OCI-LY3 (cell line): ENCODE measurements around the gene SLC36A1.

ENCODE experiments used
- H2AFZ ChIP-seq: fragments of 200-600, 300-600 bp; shearing (Covaris generic); 2 replicates; pipeline ENCODE4 v1.6.0; 2014; ENCODE audit warnings: antibody characterized with exemption, low read depth, low read length
- H3K27ac ChIP-seq: fragments of 200-600, 300-600 bp; sonication (generic); 2 replicates; pipeline ENCODE4 v1.5.1; 2014; ENCODE audit warnings: mild to moderate bottlenecking, low read length, moderate library complexity, mixed read lengths
- H3K27me3 ChIP-seq: fragments of 200-600, 300-600 bp; sonication (generic); 2 replicates; pipeline ENCODE4 v1.6.1; 2014; ENCODE audit warnings: low read depth, low read length, mixed read lengths
- H3K36me3 ChIP-seq: fragments of 200-600, 300-600 bp; sonication (generic); replicated peaks from 2 replicates; pipeline ENCODE3; 2014; ENCODE audit warnings: low read depth, low read length, mixed read lengths
- H3K4me1 ChIP-seq: fragments of 300-600, 200-600 bp; sonication (generic); 2 replicates; pipeline ENCODE4 v1.6.1; 2014; ENCODE audit warnings: low read length, mixed read lengths
- H3K4me2 ChIP-seq: fragments of 200-600, 300-600 bp; sonication (generic); 2 replicates; pipeline ENCODE4 v1.6.1; 2014; ENCODE audit warnings: low read length, mixed read lengths
- H3K4me3 ChIP-seq: fragments of 300-600, 200-600 bp; sonication (generic); 2 replicates; pipeline ENCODE4 v1.5.1; 2014; ENCODE audit warnings: antibody characterized with exemption, mild to moderate bottlenecking, low read length, moderate library complexity
- H3K79me2 ChIP-seq: fragments of 300-600, 200-600 bp; shearing (Covaris generic); 2 replicates; pipeline ENCODE4 v1.6.1; 2014; ENCODE audit warnings: mild to moderate bottlenecking, low read length, mixed read lengths
- H3K9ac ChIP-seq: fragments of 300-600, 200-600 bp; shearing (Covaris generic); 2 replicates; pipeline ENCODE4 v1.6.0; 2014; ENCODE audit warnings: mild to moderate bottlenecking, low read length, moderate library complexity
- H3K9me3 ChIP-seq: fragments of 200-600, 300-600 bp; shearing (Covaris generic); 2 replicates; pipeline ENCODE4 v1.6.1; 2014; ENCODE audit warnings: low read length, mixed read lengths; ENCODE audit not compliant: insufficient read depth
- H4K20me1 ChIP-seq: fragments of 200-600, 300-600 bp; sonication (generic); 2 replicates; pipeline ENCODE4 v1.6.1; 2016; ENCODE audit warnings: low read length, mixed read lengths; ENCODE audit not compliant: insufficient read depth
- CTCF ChIP-seq: fragments of 200-600, 300-600 bp; sonication (generic); IDR thresholded peaks from 2 replicates; pipeline ENCODE4 v1.5.1; 2014; ENCODE audit warnings: antibody characterized with exemption, low read length, low read depth
- EZH2phosphoT487 ChIP-seq: fragments of 200-600 bp; shearing (Covaris generic); IDR thresholded peaks from 2 replicates; pipeline ENCODE4 v1.6.1; 2018; ENCODE audit warnings: antibody characterized with exemption, mixed run types, low read depth

Gene SLC36A1

GRCh38 chr5:151496041-151496484 lies 48.7 kb downstream of the SLC36A1 start:
- TF ChIP-seq CTCF (no peak), EZH2phosphoT487 (no peak)
- H3K27ac ChIP-seq: no peak overlapping the region

GRCh38 chr5:151497391-151498002 lies 50.1 kb downstream of the SLC36A1 start:
- Histone ChIP-seq H3K9ac (peak overlapping the region; percentile 41), H3K27me3 (no peaks in the 10 kb centered on the region), H3K4me1 (peaks cover 25% of the 10 kb centered on the region), H4K20me1 (no peaks in the 10 kb centered on the region), H3K79me2 (no peaks in the 10 kb centered on the region), H3K4me3 (peak overlapping the region; percentile 63), H2AFZ (no peak overlapping the region; the same call in 1 of the 2 replicates), H3K27ac (peak overlapping the region; percentile 63), H3K4me2 (peak overlapping the region; percentile 89), H3K9me3 (no peaks in the 10 kb centered on the region), H3K36me3 (no peaks in the 10 kb centered on the region)
- TF ChIP-seq CTCF: no peak
- TF ChIP-seq EZH2phosphoT487: no peak

More at GRCh38 chr5:151496041-151496484, 48.7 kb downstream of the SLC36A1 start:
- H3K36me3 ChIP-seq: no peaks in the 10 kb centered on the region
- no peaks in the 10 kb centered on the region for H4K20me1 ChIP-seq
- H3K4me3 ChIP-seq: no peak overlapping the region
- no peak overlapping the region for H2AFZ ChIP-seq
- no peaks in the 10 kb centered on the region for H3K79me2 ChIP-seq
- no peak overlapping the region for H3K9ac ChIP-seq
- H3K27me3 ChIP-seq: no peaks in the 10 kb centered on the region
- H3K9me3 ChIP-seq: no peaks in the 10 kb centered on the region
- H3K4me1 ChIP-seq: peaks cover 25% of the 10 kb centered on the region
- no peak overlapping the region for H3K4me2 ChIP-seq

GRCh38 chr5:151498395-151499155 lies 51.2 kb downstream of the SLC36A1 start:
- Histone ChIP-seq H3K4me1 (peaks cover 25% of the 10 kb centered on the region), H3K9ac (no peak overlapping the region), H2AFZ (no peak overlapping the region), H3K9me3 (no peaks in the 10 kb centered on the region), H4K20me1 (no peaks in the 10 kb centered on the region), H3K4me3 (no peak overlapping the region), H3K36me3 (no peaks in the 10 kb centered on the region), H3K79me2 (no peaks in the 10 kb centered on the region), H3K27me3 (no peaks in the 10 kb centered on the region), H3K4me2 (peak overlapping the region; percentile 89; the same call in 1 of the 2 replicates), H3K27ac (no peak overlapping the region)
- TF ChIP-seq CTCF (no peak), EZH2phosphoT487 (no peak)

DNA sequence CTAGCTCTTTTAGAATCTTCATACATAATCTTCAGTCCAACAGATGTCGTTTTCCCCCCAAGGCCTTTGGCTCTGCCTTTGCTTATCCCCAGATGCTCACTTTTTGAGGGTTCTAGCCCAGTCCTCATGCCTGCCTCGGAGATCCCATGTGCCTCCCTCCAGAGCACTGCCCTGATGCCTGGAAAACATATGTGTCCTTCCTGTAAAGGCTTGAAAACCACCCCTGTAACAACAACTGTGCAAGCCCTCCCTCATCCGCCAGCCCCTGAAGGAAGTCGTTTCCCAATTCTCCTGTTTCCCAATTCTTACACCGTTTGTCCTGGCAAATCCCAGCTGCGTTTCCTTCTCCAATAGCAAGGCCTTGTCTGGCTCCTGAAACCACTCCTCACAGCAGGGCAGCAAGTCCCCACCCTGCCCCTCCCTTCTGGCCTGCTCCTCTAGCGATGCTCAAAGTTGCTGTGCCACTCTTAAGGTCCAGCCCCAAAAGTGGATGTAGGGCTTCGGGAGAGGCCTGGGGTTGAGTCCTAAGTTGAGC lies 52.2 kb downstream of the SLC36A1 start:
- no peaks in the 10 kb centered on the region for H3K9me3 ChIP-seq
- no peak overlapping the region for H3K4me2 ChIP-seq
- no peaks in the 10 kb centered on the region for H3K36me3 ChIP-seq
- no peak overlapping the region for H3K27ac ChIP-seq
- no peaks in the 10 kb centered on the region for H3K27me3 ChIP-seq
- TF ChIP-seq EZH2phosphoT487 (no peak), CTCF (no peak)
- no peak overlapping the region for H3K9ac ChIP-seq
- no peak overlapping the region for H3K4me3 ChIP-seq
- H4K20me1 ChIP-seq: no peaks in the 10 kb centered on the region
- H3K79me2 ChIP-seq: no peaks in the 10 kb centered on the region
- peaks cover 25% of the 10 kb centered on the region for H3K4me1 ChIP-seq
- H2AFZ ChIP-seq: no peak overlapping the region
